HUES64 (cell line): ENCODE results near the gene PRKAR2A.
"Not testable (repeated sequence)": the region's sequence is repeated elsewhere in the genome, so short reads cannot be mapped to it uniquely, and the experiment has no call there.

Experiments
- H3K27ac ChIP-seq: 2 replicates; pipeline ENCODE4 v1.7.0; 2013; ENCODE audit warnings: low read depth, low read length, inconsistent platforms
- H3K27me3 ChIP-seq: 2 replicates; pipeline ENCODE4 v1.6.1; 2013; ENCODE audit warnings: mild to moderate bottlenecking, low read length; ENCODE audit not compliant: insufficient read depth
- H3K36me3 ChIP-seq: 2 replicates; pipeline ENCODE4 v1.6.1; 2013; ENCODE audit warnings: mild to moderate bottlenecking, low read length; ENCODE audit not compliant: insufficient read depth
- H3K4me1 ChIP-seq: 2 replicates; pipeline ENCODE4 v1.6.1; 2013; ENCODE audit warnings: mild to moderate bottlenecking, low read length, moderate library complexity; ENCODE audit not compliant: insufficient read depth
- H3K4me3 ChIP-seq: 2 replicates; pipeline ENCODE4 v1.5.1; 2013; ENCODE audit warnings: mild to moderate bottlenecking, low read length, moderate library complexity
- H3K9ac ChIP-seq: 2 replicates; pipeline ENCODE4 v1.6.1; 2013; ENCODE audit warnings: mild to moderate bottlenecking, low read depth, low read length
- H3K9me3 ChIP-seq: 2 replicates; pipeline ENCODE4 v1.6.1; 2013; ENCODE audit warnings: low read depth, low read length; ENCODE audit not compliant: insufficient read depth
- WGBS: fragments of 150-250, 120-280 bp; methylation state at CpG from one replicate; pipeline ENCODE4 v1.1.7; 2013; ENCODE audit warnings: missing lambda C conversion rate; 5-methylcytosine and 5-hydroxymethylcytosine counted together

The PRKAR2A gene

GRCh38 chr3:48723725-48724124 is 123.9 kb downstream of the PRKAR2A start:
- Histone ChIP-seq H3K27me3 (no peaks in the 10 kb centered on the region), H3K9me3 (no peaks in the 10 kb centered on the region), H3K9ac (no peak overlapping the region), H3K36me3 (no peaks in the 10 kb centered on the region), H3K27ac (no peak overlapping the region), H3K4me1 (no peaks in the 10 kb centered on the region), H3K4me3 (no peak overlapping the region)
- WGBS = 91% methylated on average over 7 of the region's 7 CpGs

GRCh38 chr3:48723293-48723692 is 124.4 kb downstream of the PRKAR2A start:
- not testable (repeated sequence) for H3K9me3 ChIP-seq, H3K27me3 ChIP-seq, H3K4me1 ChIP-seq, H3K9ac ChIP-seq, H3K36me3 ChIP-seq, H3K27ac ChIP-seq, H3K4me3 ChIP-seq
- WGBS = 89% methylated on average over 3 of the region's 3 CpGs

GRCh38 chr3:48716982-48717746 is 130.5 kb downstream of the PRKAR2A start, which contains the start of gene IP6K2:
Gene IP6K2 (minus strand): TSS chr3:48717221. CDS start chr3:48695291, 21,930 bp downstream.
- WGBS = 6% methylated on average over 38 of the region's 38 CpGs
- H3K4me3 ChIP-seq = peak within 1 kb of the TSS; percentile 97
- peak within 1 kb of the TSS; percentile 99 for H3K27ac ChIP-seq
- peak within 1 kb of the TSS; percentile 100 for H3K9ac ChIP-seq
- no peaks in the 10 kb centered on the region for H3K9me3 ChIP-seq
- peaks cover 14% of the 10 kb centered on the region; the same call in 1 of the 2 replicates for H3K4me1 ChIP-seq
- peaks cover 27% of the 10 kb centered on the region for H3K36me3 ChIP-seq
- H3K27me3 ChIP-seq = no peaks in the 10 kb centered on the region

GRCh38 chr3:48716508-48716981 is 131.1 kb downstream of the PRKAR2A start:
- Histone ChIP-seq H3K27me3 (no peaks in the 10 kb centered on the region), H3K36me3 (peaks cover 32% of the 10 kb centered on the region), H3K4me3 (peak overlapping the region; percentile 97), H3K9me3 (no peaks in the 10 kb centered on the region), H3K9ac (peak overlapping the region; percentile 100), H3K4me1 (peaks cover 14% of the 10 kb centered on the region; the same call in 1 of the 2 replicates), H3K27ac (peak overlapping the region; percentile 99)
- WGBS = 0% methylated on average over 15 of the region's 16 CpGs

GRCh38 chr3:48715174-48715800 is 132.4 kb downstream of the PRKAR2A start:
- Histone ChIP-seq H3K27ac (no peak overlapping the region), H3K4me3 (peak overlapping the region; percentile 97), H3K4me1 (peaks cover 14% of the 10 kb centered on the region; the same call in 1 of the 2 replicates)

GRCh38 chr3:48711727-48712126 is 135.9 kb downstream of the PRKAR2A start:
- Histone ChIP-seq H3K36me3 (peaks cover 71% of the 10 kb centered on the region), H3K27ac (no peak overlapping the region), H3K9me3 (no peaks in the 10 kb centered on the region), H3K4me3 (no peak overlapping the region), H3K9ac (no peak overlapping the region), H3K4me1 (peaks cover 12% of the 10 kb centered on the region; the same call in 1 of the 2 replicates), H3K27me3 (no peaks in the 10 kb centered on the region)
- WGBS = 91% methylated on average over 2 of the region's 2 CpGs

More at GRCh38 chr3:48715174-48715800, 132.4 kb downstream of the PRKAR2A start:
- H3K36me3 ChIP-seq = peaks cover 44% of the 10 kb centered on the region
- H3K9ac ChIP-seq = peak overlapping the region; percentile 100; the same call in 1 of the 2 replicates
- no peaks in the 10 kb centered on the region for H3K27me3 ChIP-seq
- H3K9me3 ChIP-seq = no peaks in the 10 kb centered on the region

GRCh38 chr3:48709051-48709461 is 138.6 kb downstream of the PRKAR2A start:
- 0 out of 2 replicates have a peak, but pooled peaks cover 3% of the 10 kb centered on the region for H3K4me1 ChIP-seq
- H3K27me3 ChIP-seq = no peaks in the 10 kb centered on the region
- H3K9me3 ChIP-seq = no peaks in the 10 kb centered on the region
- H3K9ac ChIP-seq = 0 out of 2 replicates have a peak overlapping the region, but pooled peaks have one; percentile 7
- 91% methylated on average over 7 of the region's 7 CpGs for WGBS
- H3K27ac ChIP-seq = peak overlapping the region; percentile 58
- no peak overlapping the region for H3K4me3 ChIP-seq
- peaks cover 75% of the 10 kb centered on the region for H3K36me3 ChIP-seq

GRCh38 chr3:48708481-48708889 is 139.2 kb downstream of the PRKAR2A start:
- Histone ChIP-seq H3K27ac (peak overlapping the region; percentile 18; the same call in 1 of the 2 replicates), H3K27me3 (no peaks in the 10 kb centered on the region), H3K9me3 (no peaks in the 10 kb centered on the region), H3K9ac (no peak overlapping the region), H3K36me3 (peaks cover 73% of the 10 kb centered on the region), H3K4me1 (0 out of 2 replicates have a peak, but pooled peaks cover 3% of the 10 kb centered on the region), H3K4me3 (no peak overlapping the region)
- 68% methylated on average over 2 of the region's 2 CpGs for WGBS

GRCh38 chr3:48707157-48707556 is 140.5 kb downstream of the PRKAR2A start:
- H3K27me3 ChIP-seq = no peaks in the 10 kb centered on the region
- H3K4me3 ChIP-seq = no peak overlapping the region
- no peak overlapping the region for H3K27ac ChIP-seq
- no peak overlapping the region for H3K9ac ChIP-seq
- H3K36me3 ChIP-seq = peaks cover 71% of the 10 kb centered on the region
- WGBS = 98% methylated on average over 5 of the region's 5 CpGs
- no peaks in the 10 kb centered on the region for H3K9me3 ChIP-seq
- H3K4me1 ChIP-seq = peaks cover 9% of the 10 kb centered on the region; the same call in 1 of the 2 replicates

GRCh38 chr3:48702320-48702920 is 145.3 kb downstream of the PRKAR2A start:
- no peak overlapping the region for H3K9ac ChIP-seq
- peak overlapping the region; percentile 49; the same call in 1 of the 2 replicates for H3K27ac ChIP-seq
- peak overlapping the region; percentile 28; the same call in 1 of the 2 replicates for H3K4me3 ChIP-seq
- 68% methylated on average over 6 of the region's 6 CpGs for WGBS
- H3K4me1 ChIP-seq = peaks cover 17% of the 10 kb centered on the region
- H3K27me3 ChIP-seq = no peaks in the 10 kb centered on the region
- H3K9me3 ChIP-seq = no peaks in the 10 kb centered on the region
- peaks cover 69% of the 10 kb centered on the region for H3K36me3 ChIP-seq
